Measurements from ENCODE around the gene DDAH1. TPM values are rescaled to one million over a fixed set of nuclear protein-coding genes. Genes with fewer than 3 reads are reported as not detected.
A peak's percentile ranks its signal among the peaks of the same experiment; 100 is the strongest.

The DDAH1 gene
- total RNA-seq, 1 donor = 88.9 TPM

DNA sequence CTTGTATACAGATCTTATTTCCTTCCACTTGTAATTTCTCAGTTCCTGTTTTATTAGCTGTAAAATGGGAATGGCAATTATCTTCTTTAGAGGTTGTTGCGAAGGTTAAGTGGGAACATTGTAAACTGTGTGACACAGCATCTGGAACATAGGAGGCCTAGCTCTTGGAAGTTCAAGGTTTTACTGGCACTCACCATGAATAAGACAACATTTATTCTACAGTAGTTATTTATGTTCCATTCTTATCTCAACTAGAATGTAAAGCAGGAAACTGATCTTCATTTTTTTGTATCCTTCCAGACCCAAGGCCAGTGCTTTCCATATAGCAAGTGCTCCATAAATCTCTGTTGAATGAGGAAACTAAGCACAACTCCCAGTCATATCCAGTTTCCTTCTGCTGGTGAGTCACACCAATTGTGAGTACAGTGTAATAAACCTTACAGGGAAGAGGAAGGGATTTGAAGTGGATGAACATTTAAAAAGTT, 189.9 kb downstream of the DDAH1 start:
- TF ChIP-seq, protein P1, sequence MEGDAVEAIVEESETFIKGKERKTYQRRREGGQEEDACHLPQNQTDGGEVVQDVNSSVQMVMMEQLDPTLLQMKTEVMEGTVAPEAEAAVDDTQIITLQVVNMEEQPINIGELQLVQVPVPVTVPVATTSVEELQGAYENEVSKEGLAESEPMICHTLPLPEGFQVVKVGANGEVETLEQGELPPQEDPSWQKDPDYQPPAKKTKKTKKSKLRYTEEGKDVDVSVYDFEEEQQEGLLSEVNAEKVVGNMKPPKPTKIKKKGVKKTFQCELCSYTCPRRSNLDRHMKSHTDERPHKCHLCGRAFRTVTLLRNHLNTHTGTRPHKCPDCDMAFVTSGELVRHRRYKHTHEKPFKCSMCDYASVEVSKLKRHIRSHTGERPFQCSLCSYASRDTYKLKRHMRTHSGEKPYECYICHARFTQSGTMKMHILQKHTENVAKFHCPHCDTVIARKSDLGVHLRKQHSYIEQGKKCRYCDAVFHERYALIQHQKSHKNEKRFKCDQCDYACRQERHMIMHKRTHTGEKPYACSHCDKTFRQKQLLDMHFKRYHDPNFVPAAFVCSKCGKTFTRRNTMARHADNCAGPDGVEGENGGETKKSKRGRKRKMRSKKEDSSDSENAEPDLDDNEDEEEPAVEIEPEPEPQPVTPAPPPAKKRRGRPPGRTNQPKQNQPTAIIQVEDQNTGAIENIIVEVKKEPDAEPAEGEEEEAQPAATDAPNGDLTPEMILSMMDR (IDR thresholded peaks at IDR 0.05; ENCODE audit: insufficient read depth, low read length) = no peak
- H3K4me3 ChIP-seq (ENCODE audit: low read depth, low read length) = peak overlapping the region; percentile 85
- DNase-seq (ENCODE audit: low read depth) = peak; percentile 76

GRCh38 chr1:85273397-85273796, 191.6 kb downstream of the DDAH1 start:
- DNase-seq (ENCODE audit: low read depth) = no peak
- H3K4me3 ChIP-seq (ENCODE audit: low read depth, low read length) = no peak overlapping the region
- TF ChIP-seq, protein P1 (IDR thresholded peaks at IDR 0.05; ENCODE audit: insufficient read depth, low read length) = no peak

DNA sequence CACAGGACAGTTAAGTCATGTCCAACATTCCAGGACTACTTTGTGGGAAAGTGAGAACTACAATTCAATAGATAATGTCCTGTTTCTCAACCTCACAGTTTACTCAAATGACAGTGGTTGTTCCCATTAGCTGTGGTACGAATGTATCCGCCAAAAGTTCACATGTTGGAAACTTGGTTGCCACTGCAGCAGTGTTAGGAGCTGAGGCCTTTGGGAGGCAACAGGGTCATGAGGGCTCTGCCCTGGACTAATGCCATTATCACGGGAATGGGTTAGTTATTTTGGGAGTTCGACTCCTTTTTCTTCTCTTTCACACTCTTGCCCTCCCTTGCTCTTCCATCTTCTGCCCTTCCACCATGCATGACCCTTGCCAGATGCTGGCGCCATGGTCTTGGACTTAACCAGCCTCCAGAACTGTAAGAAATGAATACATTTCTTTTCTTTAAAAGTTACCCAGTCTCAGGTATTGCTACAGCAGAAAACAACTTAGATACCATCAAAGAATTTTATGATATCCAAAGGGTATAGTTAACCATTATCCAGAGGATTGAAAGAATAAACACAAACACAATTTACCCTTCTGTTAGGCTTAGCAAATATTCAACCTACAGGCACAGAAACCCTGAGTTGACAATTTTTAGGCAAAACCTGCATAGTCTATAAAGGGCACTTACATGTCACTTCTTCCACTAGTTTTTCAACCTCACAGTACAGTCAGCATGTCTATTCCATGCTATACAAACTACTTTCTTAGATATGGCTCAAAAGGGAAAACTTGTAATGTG, 196.0 kb downstream of the DDAH1 start:
- no peak for DNase-seq (ENCODE audit: low read depth)
- no peak overlapping the region for H3K4me3 ChIP-seq (ENCODE audit: low read depth, low read length)
- TF ChIP-seq, protein P1 (IDR thresholded peaks at IDR 0.05; ENCODE audit: insufficient read depth, low read length) = no peak

Small RNA genes lying within 50 kb of the gene (small RNA-seq; reads per million reads assigned to genes)
- not detected for gene RF00019

Other genes with a start within 250 kb of the DDAH1 start
- gene C1orf52, start 205.5 kb downstream of the DDAH1 start, total RNA-seq (ENCODE audit: low replicate concordance) = 9.2 and 10.8 TPM in 2 replicates
- gene BCL10, start 188.5 kb downstream of the DDAH1 start, total RNA-seq (ENCODE audit: low replicate concordance) = 36.0 and 44.7 TPM in 2 replicates
- 28.0 and 29.6 TPM in 2 replicates for gene CCN1, start 115.6 kb upstream of the DDAH1 start, total RNA-seq (ENCODE audit: low replicate concordance)
- 17.9 and 18.1 TPM in 2 replicates for gene ZNHIT6, start 243.3 kb upstream of the DDAH1 start, total RNA-seq (ENCODE audit: low replicate concordance)